Brain microvascular endothelial cell (primary cell): Measurements from ENCODE around the gene IL22.

Experiments
- DNase-seq: peaks from one replicate; pipeline ENCODE4 v3.0.0-alpha.2; 2020
- H3K27ac ChIP-seq: fragments of 250-450 bp; sonication (Bioruptor Pico); 2 replicates; pipeline ENCODE4 v1.5.1; 2020; ENCODE audit warnings: mild to moderate bottlenecking, moderate library complexity
- H3K27me3 ChIP-seq: fragments of 250-450 bp; sonication (Bioruptor Pico); replicated peaks from 2 replicates; pipeline ENCODE4 v1.5.1; 2020; ENCODE audit warnings: mild to moderate bottlenecking
- H3K36me3 ChIP-seq: fragments of 250-450 bp; sonication (Bioruptor Pico); replicated peaks from 2 replicates; pipeline ENCODE4 v1.5.1; 2020; ENCODE audit warnings: mild to moderate bottlenecking
- H3K4me3 ChIP-seq: 2 replicates; pipeline ENCODE4 v1.5.1; 2011; ENCODE audit warnings: low read depth, mild to moderate bottlenecking, control low read depth, low read length, moderate library complexity
- CTCF ChIP-seq: IDR thresholded peaks from 2 replicates; pipeline ENCODE4 v1.5.1; 2011; ENCODE audit warnings: low read depth, mild to moderate bottlenecking, moderate library complexity, low read length, control low read depth, inconsistent platforms; ENCODE audit errors: missing control alignments
- in situ Hi-C: cut with HindIII; loops from 2 replicates; pipeline ENCODE4 v1.10.0; 2017; ENCODE audit warnings: low sequenced_read_pairs, low pct_ligation_motif_present

The IL22 gene

GRCh38 chr12:68291396-68292036 lies 38.1 kb upstream of the IL22 start:
- Histone ChIP-seq H3K4me3 (no peak overlapping the region), H3K27ac (no peak overlapping the region), H3K27me3 (no peaks in the 10 kb centered on the region), H3K36me3 (no peaks in the 10 kb centered on the region)
- in situ Hi-C loops = no loop called here
- no peak for TF ChIP-seq CTCF
- DNase-seq = no peak

DNA sequence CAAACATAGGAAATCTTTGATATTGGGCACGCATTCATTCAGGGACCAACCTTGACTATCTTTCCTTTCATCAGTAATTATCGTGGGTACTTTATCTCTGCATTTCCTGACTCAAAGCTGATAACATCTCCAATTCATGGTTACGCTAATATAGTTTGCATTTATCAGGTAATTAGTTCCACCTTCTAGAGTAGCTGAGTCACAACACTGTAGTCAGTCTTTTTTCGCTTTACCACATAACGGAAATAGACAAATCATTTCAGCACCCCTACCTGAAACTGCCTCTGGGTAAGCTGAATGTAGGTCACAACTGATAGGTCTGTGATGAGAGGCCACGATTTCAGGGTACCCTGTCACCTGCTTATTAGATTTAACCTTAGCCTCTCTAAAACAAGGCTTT lies 36.7 kb upstream of the IL22 start:
- Histone ChIP-seq H3K27ac (no peak overlapping the region), H3K27me3 (no peaks in the 10 kb centered on the region), H3K4me3 (no peak overlapping the region), H3K36me3 (no peaks in the 10 kb centered on the region)
- no peak for TF ChIP-seq CTCF
- DNase-seq = no peak
- in situ Hi-C loops = no loop called here

DNA sequence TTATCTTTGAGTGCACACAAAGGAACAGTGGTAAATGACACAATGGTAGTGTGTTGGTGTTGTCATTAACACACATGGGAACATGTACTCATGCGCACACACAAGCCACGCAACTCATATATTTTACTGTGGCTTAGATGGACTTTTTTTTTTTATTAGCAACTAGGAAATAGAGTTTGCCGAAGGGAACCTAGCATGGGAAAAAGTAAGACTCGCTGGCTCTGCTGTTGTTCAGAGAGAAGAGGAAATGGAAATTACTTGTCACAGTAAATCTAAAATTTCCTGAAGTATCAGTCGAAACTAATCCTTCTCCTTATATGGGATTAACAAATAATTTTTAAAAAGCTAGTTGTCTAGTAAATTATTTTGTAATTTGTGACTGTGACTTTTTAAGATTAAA lies 33.7 kb upstream of the IL22 start:
- Histone ChIP-seq H3K27ac (no peak overlapping the region), H3K4me3 (no peak overlapping the region)
- in situ Hi-C loops = no loop called here

DNA sequence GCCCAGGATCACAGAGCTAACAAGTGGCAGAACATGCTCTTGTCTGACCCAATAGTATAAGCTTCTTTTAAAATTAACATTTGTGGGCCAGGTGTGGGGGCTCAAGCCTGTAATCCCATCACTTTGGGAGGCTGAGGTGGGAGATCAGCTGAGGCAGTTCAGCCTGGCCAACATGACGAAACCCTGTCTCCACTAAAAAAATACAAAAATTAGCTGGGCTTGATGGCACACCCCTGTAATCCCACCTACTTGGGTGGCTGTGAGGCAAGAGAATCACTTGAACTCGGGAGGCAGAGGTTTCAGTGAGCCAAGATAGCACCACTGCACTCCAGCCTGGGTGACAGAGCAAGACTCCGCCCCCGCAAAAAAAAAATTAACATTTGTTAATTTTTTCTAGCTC lies 33.0 kb upstream of the IL22 start:
- H3K4me3 ChIP-seq = no peak overlapping the region
- DNase-seq = no peak
- H3K27ac ChIP-seq = no peak overlapping the region
- no peaks in the 10 kb centered on the region for H3K36me3 ChIP-seq
- in situ Hi-C loops = no loop called here
- no peaks in the 10 kb centered on the region for H3K27me3 ChIP-seq
- no peak for TF ChIP-seq CTCF

More for the DNA sequence above, 33.7 kb upstream of the IL22 start:
- Histone ChIP-seq H3K27me3 (no peaks in the 10 kb centered on the region), H3K36me3 (no peaks in the 10 kb centered on the region)
- no peak for TF ChIP-seq CTCF
- no peak for DNase-seq

GRCh38 chr12:68285541-68285940 lies 32.1 kb upstream of the IL22 start:
- Histone ChIP-seq H3K27me3 (no peaks in the 10 kb centered on the region), H3K27ac (no peak overlapping the region), H3K36me3 (no peaks in the 10 kb centered on the region), H3K4me3 (no peak overlapping the region)
- in situ Hi-C loops = no loop called here
- TF ChIP-seq CTCF = no peak
- no peak for DNase-seq
